A549 (cell line): ENCODE results near the gene ST8SIA1. TPM values are rescaled to one million over a fixed set of nuclear protein-coding genes. Genes with fewer than 3 reads are reported as not detected.

Source experiments
- ATAC-seq, 2 experiments: fragments of 200-7000 bp in 1 of 2; fragments of >200 bp in 1 of 2; cut with Nextera tagmentation in 1 of 2; cut with Tn5 transposase in 1 of 2; 3 replicates each; pipeline versions ENCODE4 v1.8.0 to v1.9.1; 2018 to 2020; ENCODE audit warnings: mild to moderate bottlenecking in 1 of 2, moderate library complexity in 1 of 2
- CTCF ChIA-PET: fragments of 300-600 bp; sonication (Branson Sonifier 250); formaldehyde crosslinking; extraction: SDS; loops from one replicate; lab custom pipeline; 2021; ENCODE audit warnings: antibody characterized with exemption, inconsistent platforms; lab: Yijun Ruan, JAX
- POLR2A ChIA-PET: fragments of 350-600 bp; formaldehyde crosslinking; extraction: SDS; loops from one replicate; lab custom pipeline; 2021; ENCODE audit warnings: antibody characterized with exemption, inconsistent platforms; lab: Yijun Ruan, JAX
- DNase-seq, 2 experiments: peaks; one replicate each; pipeline versions ENCODE4 v3.0.0 to v3.0.0-alpha.2; 2011 to 2016; ENCODE audit warnings: low read depth in 1 of 2, low spot score in 1 of 2
- FAIRE-seq: peaks from 2 replicates; lab custom pipeline; 2011; peaks lifted over from hg19 to GRCh38; lab: Jason Lieb, UNC
- H3K27ac ChIP-seq, 2 experiments: fragments of >200 bp; sonication (Bioruptor Twin); formaldehyde crosslinking; 3 replicates each; pipeline ENCODE4 v1.5.1; 2016 to 2017
- H3K4me1 ChIP-seq: fragments of >200 bp; sonication (Bioruptor Twin); formaldehyde crosslinking; 3 replicates; pipeline ENCODE4 v1.6.1; 2016
- H3K4me2 ChIP-seq: fragments of >200 bp; sonication (Bioruptor Twin); formaldehyde crosslinking; 3 replicates; pipeline ENCODE4 v1.6.1; 2016
- H3K4me3 ChIP-seq: fragments of >200 bp; sonication (Bioruptor Twin); formaldehyde crosslinking; 3 replicates; pipeline ENCODE4 v1.5.1; 2016
- H3K9me3 ChIP-seq: fragments of >200 bp; sonication (Bioruptor Twin); formaldehyde crosslinking; 3 replicates; pipeline ENCODE4 v1.6.1; 2016
- CBX8 ChIP-seq: fragments of 200-600 bp; sonication (generic); IDR thresholded peaks from 2 replicates; pipeline ENCODE4 v1.6.1; 2016
- CHD2 ChIP-seq: fragments of 150-350 bp; IDR thresholded peaks from 2 replicates; pipeline ENCODE4 v1.6.1; 2014; ENCODE audit warnings: low read length; ENCODE audit not compliant: partially characterized antibody
- CTCF ChIP-seq: fragments of >200 bp; sonication (Bioruptor Twin); formaldehyde crosslinking; IDR thresholded peaks from 3 replicates; pipeline ENCODE4 v1.5.1; 2016
- EHF ChIP-seq: fragments of 250-450 bp; sonication (Bioruptor Pico); IDR thresholded peaks from 2 replicates; pipeline ENCODE4 v1.5.0; 2020; ENCODE audit warnings: mild to moderate bottlenecking
- EHMT2 ChIP-seq: fragments of 200-600 bp; sonication (generic); IDR thresholded peaks from 2 replicates; pipeline ENCODE4 v1.6.1; 2016; ENCODE audit warnings: antibody characterized with exemption, low read depth, mild to moderate bottlenecking, moderate library complexity
- EP300 ChIP-seq, 2 experiments: fragments of >200 bp; sonication (Bioruptor Twin); formaldehyde crosslinking; IDR thresholded peaks; 2 replicates in 1 of 2; 3 replicates in 1 of 2; pipeline ENCODE4 v1.6.1; 2016 to 2017
- FOSL2 ChIP-seq, 2 experiments: fragments of 450-650 bp in 1 of 2; fragments of >200 bp in 1 of 2; sonication (Bioruptor Twin) in 1 of 2; formaldehyde crosslinking; IDR thresholded peaks; 2 replicates each; pipeline versions ENCODE4 v1.5.0 to v1.6.1; 2016 to 2020; ENCODE audit warnings: mild to moderate bottlenecking in 1 of 2, moderate library complexity in 1 of 2
- HDAC2 ChIP-seq: fragments of 200-600 bp; sonication (generic); IDR thresholded peaks from 2 replicates; pipeline ENCODE4 v1.6.1; 2016
- HEYL ChIP-seq: fragments of 250-450 bp; sonication (Bioruptor Pico); IDR thresholded peaks from 2 replicates; pipeline ENCODE4 v1.8.0; 2021; ENCODE audit warnings: mild to moderate bottlenecking, moderate library complexity
- HOXB13 ChIP-seq: fragments of 250-450 bp; sonication (Bioruptor Pico); IDR thresholded peaks from 2 replicates; pipeline ENCODE4 v1.5.0; 2020; ENCODE audit warnings: low read depth, mild to moderate bottlenecking, moderate library complexity
- KDM1A ChIP-seq: fragments of 200-600 bp; sonication (generic); IDR thresholded peaks from 2 replicates; pipeline ENCODE4 v1.6.1; 2016; ENCODE audit warnings: low read depth, mild to moderate bottlenecking
- KDM5A ChIP-seq: fragments of 200-600 bp; sonication (generic); IDR thresholded peaks from 2 replicates; pipeline ENCODE4 v1.6.1; 2016; ENCODE audit warnings: antibody characterized with exemption, mild to moderate bottlenecking
- MAX ChIP-seq: IDR thresholded peaks from 2 replicates; pipeline ENCODE4 v1.6.1; 2012
- MYC ChIP-seq: IDR thresholded peaks from 2 replicates; pipeline ENCODE4 v1.6.1; 2012; ENCODE audit warnings: mild to moderate bottlenecking, inconsistent platforms, low read length, improper control_type of control experiment, borderline replicate concordance
- NFE2L2 ChIP-seq: fragments of 150-350 bp; conservative IDR thresholded peaks from 2 replicates; pipeline ENCODE4 v1.6.1; 2014; ENCODE audit warnings: low read length
- NPAS2 ChIP-seq: fragments of 250-450 bp; sonication (Bioruptor Pico); IDR thresholded peaks from 2 replicates; pipeline ENCODE4 v1.8.0; 2022; ENCODE audit warnings: mild to moderate bottlenecking, moderate library complexity, borderline replicate concordance
- NR3C1 ChIP-seq: fragments of >200 bp; sonication (Bioruptor Twin); formaldehyde crosslinking; IDR thresholded peaks from 3 replicates; pipeline ENCODE4 v1.6.1; 2017
- POLR2A ChIP-seq: IDR thresholded peaks from 2 replicates; pipeline ENCODE4 v1.6.1; 2012; ENCODE audit warnings: mild to moderate bottlenecking, low read length
- RAD21 ChIP-seq, 2 experiments: fragments of >200 bp in 1 of 2; sonication (Bioruptor Twin) in 1 of 2; formaldehyde crosslinking in 1 of 2; IDR thresholded peaks in 1 of 2; conservative IDR thresholded peaks in 1 of 2; 2 replicates in 1 of 2; 3 replicates in 1 of 2; pipeline ENCODE4 v1.6.1; 2012 to 2018; ENCODE audit warnings: inconsistent platforms in 1 of 2
- RARB ChIP-seq: fragments of 250-450 bp; sonication (Bioruptor Pico); IDR thresholded peaks from 2 replicates; pipeline ENCODE4 v1.8.0; 2021; ENCODE audit warnings: mild to moderate bottlenecking, moderate library complexity
- RFX5 ChIP-seq: fragments of 450-650 bp; IDR thresholded peaks from 2 replicates; pipeline ENCODE4 v1.7.1; 2014; ENCODE audit warnings: antibody characterized with exemption, mild to moderate bottlenecking, moderate library complexity
- SREBF2 ChIP-seq: fragments of 450-650 bp; IDR thresholded peaks from 2 replicates; pipeline ENCODE4 v1.6.1; 2014; ENCODE audit warnings: mild to moderate bottlenecking, moderate library complexity
- ZC3H11A ChIP-seq: fragments of 450-650 bp; IDR thresholded peaks from 2 replicates; pipeline ENCODE4 v1.6.1; 2014; ENCODE audit warnings: antibody characterized with exemption, mild to moderate bottlenecking
- ZFP36 ChIP-seq: fragments of 450-650 bp; IDR thresholded peaks from 2 replicates; pipeline ENCODE4 v1.6.1; 2014; ENCODE audit warnings: borderline replicate concordance; ENCODE audit not compliant: partially characterized antibody
- ZSCAN20 ChIP-seq: fragments of 250-450 bp; sonication (Bioruptor Pico); IDR thresholded peaks from 2 replicates; pipeline ENCODE4 v1.8.0; 2022; ENCODE audit warnings: mild to moderate bottlenecking, moderate library complexity
- WGBS: methylation state at CpG from one replicate; pipeline ENCODE4 v1.1.6; 2017; ENCODE audit errors: missing lambda C conversion rate; 5-methylcytosine and 5-hydroxymethylcytosine counted together
- polyA plus RNA-seq, 4 experiments: library from polyadenylated mRNA; depleted of rRNA in 3 of 4; stranded (reverse); fragments of >200 nt; fragmentation: RNase III in 1 of 4; extraction: RNeasy Plus Mini Kit Qiagen cat#74134 plus additional on column Dnase treatment in 1 of 4; gene quantifications; 2 replicates in 3 of 4; 3 replicates in 1 of 4; pipeline ENCODE4 v1.2.3, GENCODE V29; 2011 to 2017
- TF ChIP-seq, protein P1 (sequence below): fragments of 250-450 bp; sonication (Bioruptor Pico); IDR thresholded peaks from 2 replicates; pipeline ENCODE4 v1.5.0; 2021; ENCODE audit warnings: mild to moderate bottlenecking, moderate library complexity, borderline replicate concordance
- TF ChIP-seq, protein P2 (sequence below): IDR thresholded peaks from 2 replicates; pipeline ENCODE4 v1.6.1; 2012
- TF ChIP-seq, protein P3 (sequence below): fragments of >200 bp; sonication (Bioruptor Twin); formaldehyde crosslinking; IDR thresholded peaks from 3 replicates; pipeline ENCODE4 v1.6.1; 2016

The ST8SIA1 gene
- polyA plus RNA-seq, 2 of the 4 experiments (the other 2 are of a cell fraction): 0.41 to 1.1 TPM

GRCh38 chr12:22188431-22188830, 146.1 kb downstream of the ST8SIA1 start:
- H3K27ac ChIP-seq: no peak overlapping the region
- CTCF ChIA-PET: no interaction called here
- no peak overlapping the region for H3K4me3 ChIP-seq
- no peak for DNase-seq
- no peaks in the 10 kb centered on the region for H3K9me3 ChIP-seq
- POLR2A ChIA-PET: no interaction called here
- TF ChIP-seq RAD21 (conservative IDR thresholded peaks at IDR 0.05 in 1 of 2, IDR thresholded peaks at IDR 0.05 in 1 of 2): no peak
- no peak for TF ChIP-seq EP300 (IDR thresholded peaks at IDR 0.05)
- no peak for FAIRE-seq
- no peak for ATAC-seq
- WGBS: 41% methylated on average over 3 of the region's 3 CpGs
- H3K4me1 ChIP-seq: no peaks in the 10 kb centered on the region
- no peak overlapping the region for H3K4me2 ChIP-seq

DNA sequence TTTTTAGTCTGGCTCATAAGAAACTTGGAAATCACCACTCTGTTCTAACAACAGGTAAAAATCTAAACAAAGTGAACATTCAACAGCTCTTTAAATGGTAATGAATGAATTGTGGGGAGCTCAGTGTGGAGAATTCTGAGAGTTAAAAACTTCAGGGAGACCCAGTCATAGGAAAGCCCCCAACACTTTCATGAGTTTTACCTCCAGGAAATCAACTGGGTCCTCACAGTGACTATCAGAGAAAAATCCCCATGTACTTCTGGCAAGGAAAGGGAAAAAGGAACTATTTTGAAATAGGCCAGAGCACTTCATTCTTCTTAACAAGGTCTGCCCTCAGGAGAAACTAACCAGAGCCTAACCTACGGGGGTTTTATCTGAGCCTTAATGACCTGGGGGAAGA, 153.8 kb downstream of the ST8SIA1 start:
- POLR2A ChIA-PET: no interaction called here
- H3K27ac ChIP-seq: no peak overlapping the region
- TF ChIP-seq EHMT2 (no peak), ZSCAN20 (no peak), CHD2 (no peak), MAX (no peak), EHF (CRISPR knock-in tag) (no peak), MYC (no peak), FOSL2 (IDR thresholded peaks at IDR 0.05) (no peak), FOSL2 (CRISPR knock-in tag; IDR thresholded peaks at IDR 0.05) (no peak), HDAC2 (no peak), NPAS2 (CRISPR knock-in tag) (no peak), NR3C1 (no peak), RARB (no peak), ZC3H11A (no peak)
- TF ChIP-seq, all 56 proteins: peak for 0
- H3K4me2 ChIP-seq: no peak overlapping the region
- CTCF ChIA-PET: interaction anchor here (0.7 kb wide), 1 partner anchor 16 kb away, joined by 3 read pairs; no protein-coding TSS in a partner anchor
- H3K4me3 ChIP-seq: no peak overlapping the region
- ATAC-seq (no peak), FAIRE-seq (no peak), DNase-seq (no peak)
- WGBS: 57% methylated on average over 1 of the region's 1 CpG
- H3K9me3 ChIP-seq: no peaks in the 10 kb centered on the region
- H3K4me1 ChIP-seq: no peaks in the 10 kb centered on the region

- FAIRE-seq: no peak
- POLR2A ChIA-PET: no interaction called here
- no peaks in the 10 kb centered on the region for H3K4me1 ChIP-seq
- peak in 1 of 2 experiments; percentile 3 for DNase-seq
- TF ChIP-seq RAD21 (conservative IDR thresholded peaks at IDR 0.05 in 1 of 2, IDR thresholded peaks at IDR 0.05 in 1 of 2) (peak in 1 of 2 experiments; percentile 11; a peak in 1 of 5 replicates), KDM5A (no peak), KDM1A (no peak)
- TF ChIP-seq, protein P1, sequence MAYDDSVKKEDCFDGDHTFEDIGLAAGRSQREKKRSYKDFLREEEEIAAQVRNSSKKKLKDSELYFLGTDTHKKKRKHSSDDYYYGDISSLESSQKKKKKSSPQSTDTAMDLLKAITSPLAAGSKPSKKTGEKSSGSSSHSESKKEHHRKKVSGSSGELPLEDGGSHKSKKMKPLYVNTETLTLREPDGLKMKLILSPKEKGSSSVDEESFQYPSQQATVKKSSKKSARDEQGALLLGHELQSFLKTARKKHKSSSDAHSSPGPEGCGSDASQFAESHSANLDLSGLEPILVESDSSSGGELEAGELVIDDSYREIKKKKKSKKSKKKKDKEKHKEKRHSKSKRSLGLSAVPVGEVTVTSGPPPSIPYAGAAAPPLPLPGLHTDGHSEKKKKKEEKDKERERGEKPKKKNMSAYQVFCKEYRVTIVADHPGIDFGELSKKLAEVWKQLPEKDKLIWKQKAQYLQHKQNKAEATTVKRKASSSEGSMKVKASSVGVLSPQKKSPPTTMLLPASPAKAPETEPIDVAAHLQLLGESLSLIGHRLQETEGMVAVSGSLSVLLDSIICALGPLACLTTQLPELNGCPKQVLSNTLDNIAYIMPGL (CRISPR knock-in tag): no peak
- H3K27ac ChIP-seq: no peak overlapping the region
- H3K9me3 ChIP-seq: no peaks in the 10 kb centered on the region
- no peak for ATAC-seq
- CTCF ChIA-PET: interaction anchor here (0.6 to 1.4 kb wide), 3 partner anchors 8 to 493 kb away, joined by 3 read pairs; no protein-coding TSS in a partner anchor
- no peak overlapping the region for H3K4me2 ChIP-seq
- no peak overlapping the region for H3K4me3 ChIP-seq
Observed at GRCh38 chr12:22173177-22173576, 161.3 kb downstream of the ST8SIA1 start.

GRCh38 chr12:22172501-22172900, 162.0 kb downstream of the ST8SIA1 start:
- no peaks in the 10 kb centered on the region for H3K9me3 ChIP-seq
- FAIRE-seq (no peak), DNase-seq (no peak), ATAC-seq (no peak)
- no peaks in the 10 kb centered on the region for H3K4me1 ChIP-seq
- no peak overlapping the region for H3K27ac ChIP-seq
- POLR2A ChIA-PET: no interaction called here
- no peak overlapping the region for H3K4me3 ChIP-seq
- 69% methylated on average over 5 of the region's 5 CpGs for WGBS
- CTCF ChIA-PET: interaction anchor here (0.6 to 1.4 kb wide), 4 partner anchors 8 to 492 kb away, joined by 3 read pairs; no protein-coding TSS in a partner anchor
- no peak overlapping the region for H3K4me2 ChIP-seq
- no peak for TF ChIP-seq SREBF2
- TF ChIP-seq, protein P2, sequence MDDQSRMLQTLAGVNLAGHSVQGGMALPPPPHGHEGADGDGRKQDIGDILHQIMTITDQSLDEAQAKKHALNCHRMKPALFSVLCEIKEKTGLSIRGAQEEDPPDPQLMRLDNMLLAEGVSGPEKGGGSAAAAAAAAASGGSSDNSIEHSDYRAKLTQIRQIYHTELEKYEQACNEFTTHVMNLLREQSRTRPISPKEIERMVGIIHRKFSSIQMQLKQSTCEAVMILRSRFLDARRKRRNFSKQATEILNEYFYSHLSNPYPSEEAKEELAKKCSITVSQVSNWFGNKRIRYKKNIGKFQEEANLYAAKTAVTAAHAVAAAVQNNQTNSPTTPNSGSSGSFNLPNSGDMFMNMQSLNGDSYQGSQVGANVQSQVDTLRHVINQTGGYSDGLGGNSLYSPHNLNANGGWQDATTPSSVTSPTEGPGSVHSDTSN: no peak
- TF ChIP-seq POLR2A: no peak
- no peak for TF ChIP-seq NFE2L2
- no peak for TF ChIP-seq CTCF
- TF ChIP-seq ZC3H11A: no peak
- TF ChIP-seq, protein P3, sequence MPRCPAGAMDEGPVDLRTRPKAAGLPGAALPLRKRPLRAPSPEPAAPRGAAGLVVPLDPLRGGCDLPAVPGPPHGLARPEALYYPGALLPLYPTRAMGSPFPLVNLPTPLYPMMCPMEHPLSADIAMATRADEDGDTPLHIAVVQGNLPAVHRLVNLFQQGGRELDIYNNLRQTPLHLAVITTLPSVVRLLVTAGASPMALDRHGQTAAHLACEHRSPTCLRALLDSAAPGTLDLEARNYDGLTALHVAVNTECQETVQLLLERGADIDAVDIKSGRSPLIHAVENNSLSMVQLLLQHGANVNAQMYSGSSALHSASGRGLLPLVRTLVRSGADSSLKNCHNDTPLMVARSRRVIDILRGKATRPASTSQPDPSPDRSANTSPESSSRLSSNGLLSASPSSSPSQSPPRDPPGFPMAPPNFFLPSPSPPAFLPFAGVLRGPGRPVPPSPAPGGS: no peak
- no peak for TF ChIP-seq RFX5
- TF ChIP-seq RARB: no peak
- no peak for TF ChIP-seq CBX8
- no peak for TF ChIP-seq HEYL (CRISPR knock-in tag)
- no peak for TF ChIP-seq HOXB13 (CRISPR knock-in tag)
- TF ChIP-seq ZFP36: no peak
